H1 (cell line): Measurements from ENCODE around the gene LZTFL1. TPM values are rescaled to one million over a fixed set of nuclear protein-coding genes. Genes with fewer than 3 reads are reported as not detected.

ENCODE experiments used
- CTCF ChIA-PET: fragments of 300-600 bp; sonication (Branson Sonifier 250); formaldehyde crosslinking; loops from one replicate; lab custom pipeline; 2021; ENCODE audit not compliant: partially characterized antibody; lab: Charles Lee
- POLR2A ChIA-PET: fragments of 300-600 bp; sonication (Branson Sonifier 250); formaldehyde crosslinking; loops from one replicate; lab custom pipeline; 2021; ENCODE audit warnings: inconsistent platforms; ENCODE audit not compliant: partially characterized antibody; lab: Charles Lee
- DNase-seq, 2 experiments: peaks; one replicate each; pipeline versions ENCODE4 v3.0.0 to v3.0.0-alpha.2; 2010 to 2022; ENCODE audit warnings: low spot score in 2 of 2, low read depth in 1 of 2, mixed read lengths in 1 of 2
- FAIRE-seq: peaks from 2 replicates; lab custom pipeline; 2011; peaks lifted over from hg19 to GRCh38; lab: Jason Lieb, UNC
- H2AFZ ChIP-seq: 2 replicates; pipeline ENCODE4 v1.8.1; 2012; ENCODE audit warnings: low read length, inconsistent platforms
- H2AK5ac ChIP-seq: 2 replicates; pipeline ENCODE4 v1.6.1; 2013; ENCODE audit warnings: low read depth, low read length
- H2BK120ac ChIP-seq: replicated peaks from 2 replicates; pipeline ENCODE3; 2013; ENCODE audit warnings: low read depth, low read length, inconsistent platforms
- H2BK12ac ChIP-seq: 2 replicates; pipeline ENCODE4 v1.6.1; 2013; ENCODE audit warnings: low read depth, low read length
- H2BK15ac ChIP-seq: 2 replicates; pipeline ENCODE4 v1.6.1; 2013; ENCODE audit warnings: low read length
- H2BK20ac ChIP-seq: 2 replicates; pipeline ENCODE4 v1.6.1; 2013; ENCODE audit warnings: low read length
- H2BK5ac ChIP-seq: 2 replicates; pipeline ENCODE4 v1.6.1; 2013; ENCODE audit warnings: low read depth, low read length
- H3K14ac ChIP-seq: 2 replicates; pipeline ENCODE4 v1.6.1; 2013; ENCODE audit warnings: inconsistent platforms; ENCODE audit not compliant: insufficient read length
- H3K18ac ChIP-seq: 2 replicates; pipeline ENCODE4 v1.6.1; 2013; ENCODE audit warnings: low read length; ENCODE audit errors: extremely low read depth
- H3K23ac ChIP-seq: 2 replicates; pipeline ENCODE4 v1.6.1; 2013; ENCODE audit warnings: inconsistent platforms; ENCODE audit not compliant: insufficient read length
- H3K23me2 ChIP-seq: 2 replicates; pipeline ENCODE4 v1.6.1; 2013; ENCODE audit warnings: low read depth, low read length
- H3K27ac ChIP-seq: 2 replicates; pipeline ENCODE4 v1.6.1; 2011; ENCODE audit warnings: low read depth, low read length, inconsistent platforms
- H3K27me3 ChIP-seq, 4 experiments: replicated peaks in 1 of 4; 1 replicate in 1 of 4; 2 replicates in 3 of 4; pipeline versions ENCODE4 v1.6.1 to v1.8.1; 2011 to 2013; ENCODE audit warnings: low read length in 3 of 4, mild to moderate bottlenecking in 3 of 4, inconsistent platforms in 2 of 4, mixed read lengths in 2 of 4, moderate library complexity in 1 of 4; ENCODE audit not compliant: control insufficient read depth in 3 of 4, insufficient read depth in 3 of 4; ENCODE audit errors: extremely low read depth in 1 of 4
- H3K36me3 ChIP-seq, 4 experiments: 2 replicates each; pipeline versions ENCODE4 v1.6.1 to v1.8.1; 2011 to 2013; ENCODE audit warnings: mild to moderate bottlenecking in 4 of 4, low read length in 3 of 4, moderate library complexity in 2 of 4, control low read depth in 1 of 4, inconsistent platforms in 1 of 4; ENCODE audit not compliant: insufficient read depth in 4 of 4, control insufficient read depth in 2 of 4
- H3K4ac ChIP-seq: replicated peaks from 2 replicates; pipeline ENCODE3; 2013; ENCODE audit warnings: low read length, low read depth, mixed read lengths, inconsistent platforms; ENCODE audit not compliant: insufficient read length
- H3K4me1 ChIP-seq, 4 experiments: replicated peaks in 1 of 4; 1 replicate in 1 of 4; 2 replicates in 3 of 4; pipeline versions ENCODE4 v1.6.1 to v1.8.1; 2011 to 2013; ENCODE audit warnings: low read length in 3 of 4, inconsistent platforms in 2 of 4, mixed read lengths in 1 of 4; ENCODE audit not compliant: insufficient read depth in 4 of 4, control insufficient read depth in 3 of 4
- H3K4me2 ChIP-seq, 2 experiments: 2 replicates each; pipeline versions ENCODE4 v1.6.1 to v1.8.1; 2011 to 2013; ENCODE audit warnings: low read depth in 2 of 2, low read length in 2 of 2, control low read depth in 1 of 2, inconsistent platforms in 1 of 2, mild to moderate bottlenecking in 1 of 2; ENCODE audit not compliant: insufficient read depth in 1 of 2
- H3K4me3 ChIP-seq, 4 experiments: fragments of 200-600, 300-600 bp in 1 of 4; sonication (generic), shearing (Covaris generic), sonication (Bioruptor Twin) in 1 of 4; 2 replicates each; pipeline versions ENCODE4 v1.5.1 to v1.8.1; 2011 to 2016; ENCODE audit warnings: low read length in 4 of 4, low read depth in 3 of 4, control low read depth in 2 of 4, inconsistent platforms in 2 of 4, mild to moderate bottlenecking in 2 of 4, mixed read lengths in 1 of 4, moderate library complexity in 1 of 4; ENCODE audit not compliant: insufficient read depth in 2 of 4; ENCODE audit errors: extremely low read depth in 1 of 4
- H3K56ac ChIP-seq: replicated peaks from 2 replicates; pipeline ENCODE3; 2013; ENCODE audit warnings: low read depth, mild to moderate bottlenecking, mixed read lengths, low read length, inconsistent platforms; ENCODE audit not compliant: insufficient read length
- H3K79me1 ChIP-seq: 2 replicates; pipeline ENCODE4 v1.6.1; 2013; ENCODE audit warnings: low read depth, low read length, control low read depth
- H3K79me2 ChIP-seq, 2 experiments: 2 replicates each; pipeline versions ENCODE4 v1.6.1 to v1.8.1; 2012 to 2013; ENCODE audit warnings: low read length in 2 of 2, mild to moderate bottlenecking in 2 of 2, inconsistent platforms in 1 of 2; ENCODE audit not compliant: insufficient read depth in 2 of 2, control insufficient read depth in 1 of 2
- H3K9ac ChIP-seq, 4 experiments: replicated peaks in 1 of 4; 1 replicate in 1 of 4; 2 replicates in 3 of 4; pipeline versions ENCODE4 v1.6.1 to v1.8.1; 2011 to 2013; ENCODE audit warnings: low read depth in 3 of 4, low read length in 3 of 4, control low read depth in 2 of 4, mild to moderate bottlenecking in 2 of 4, moderate library complexity in 2 of 4, inconsistent platforms in 1 of 4; ENCODE audit errors: extremely low read depth in 1 of 4
- H3K9me3 ChIP-seq, 2 experiments: 2 replicates each; pipeline versions ENCODE4 v1.6.1 to v1.8.1; 2012 to 2013; ENCODE audit warnings: mild to moderate bottlenecking in 2 of 2, moderate library complexity in 2 of 2, control low read depth in 1 of 2, inconsistent platforms in 1 of 2, low read depth in 1 of 2, low read length in 1 of 2, mixed read lengths in 1 of 2; ENCODE audit not compliant: insufficient read depth in 2 of 2
- H4K20me1 ChIP-seq, 2 experiments: replicated peaks in 1 of 2; 2 replicates each; pipeline versions ENCODE3 to v1.8.1; 2011 to 2013; ENCODE audit warnings: inconsistent platforms in 2 of 2, low read length in 2 of 2, mild to moderate bottlenecking in 1 of 2; ENCODE audit not compliant: insufficient read depth in 2 of 2, control insufficient read depth in 1 of 2
- H4K5ac ChIP-seq: 2 replicates; pipeline ENCODE4 v1.6.1; 2013; ENCODE audit warnings: low read length, low read depth, mixed read lengths, inconsistent platforms; ENCODE audit not compliant: insufficient read length
- H4K8ac ChIP-seq: 2 replicates; pipeline ENCODE4 v1.8.0; 2013; ENCODE audit warnings: mild to moderate bottlenecking, moderate library complexity, low read length, inconsistent platforms; ENCODE audit not compliant: insufficient read depth; ENCODE audit errors: extremely low read depth
- H4K91ac ChIP-seq: replicated peaks from 2 replicates; pipeline ENCODE3; 2013; ENCODE audit warnings: low read length, mixed read lengths, inconsistent platforms; ENCODE audit not compliant: insufficient read length
- CBX5 ChIP-seq: fragments of 300-800, 300-1000 bp; sonication (generic); IDR thresholded peaks from 2 replicates; pipeline ENCODE4 v1.7.1; 2016; ENCODE audit warnings: antibody characterized with exemption, low read length, low read depth
- CEBPB ChIP-seq: IDR thresholded peaks from 2 replicates; pipeline ENCODE4 v1.6.1; 2012; ENCODE audit warnings: low read depth, low read length
- HDAC6 ChIP-seq: IDR thresholded peaks from one replicate; pipeline ENCODE4 v1.7.1; 2012; ENCODE audit warnings: low read depth, mild to moderate bottlenecking, inconsistent platforms, low read length, moderate library complexity
- KDM1A ChIP-seq: fragments of 200-600, 300-600 bp; sonication (generic); IDR thresholded peaks from 2 replicates; pipeline ENCODE4 v1.7.1; 2016; ENCODE audit warnings: mild to moderate bottlenecking, low read length, borderline replicate concordance
- POLR2A ChIP-seq, 2 experiments: IDR thresholded peaks; 1 replicate in 1 of 2; 2 replicates in 1 of 2; pipeline ENCODE4 v1.6.1; 2011; ENCODE audit warnings: low read depth in 2 of 2, low read length in 2 of 2, mild to moderate bottlenecking in 2 of 2; ENCODE audit errors: control extremely low read depth in 1 of 2
- RAD21 ChIP-seq, 2 experiments: IDR thresholded peaks in 1 of 2; conservative IDR thresholded peaks in 1 of 2; 2 replicates each; pipeline ENCODE4 v1.6.1; 2011; ENCODE audit warnings: low read depth in 2 of 2, low read length in 2 of 2, improper control_type of control experiment in 1 of 2, inconsistent platforms in 1 of 2, mild to moderate bottlenecking in 1 of 2, moderate library complexity in 1 of 2
- SAP30 ChIP-seq: fragments of 300-600 bp; sonication (generic); IDR thresholded peaks from 2 replicates; pipeline ENCODE4 v1.7.1; 2012; ENCODE audit warnings: low read length, moderate library complexity, mild to moderate bottlenecking, inconsistent platforms; ENCODE audit not compliant: insufficient read depth, insufficient replicate concordance
- SIN3A ChIP-seq, 2 experiments: IDR thresholded peaks in 1 of 2; conservative IDR thresholded peaks in 1 of 2; 2 replicates each; pipeline ENCODE4 v1.6.1; 2011 to 2012; ENCODE audit warnings: low read length in 2 of 2, improper control_type of control experiment in 1 of 2, low read depth in 1 of 2, mild to moderate bottlenecking in 1 of 2
- SIRT6 ChIP-seq: IDR thresholded peaks from one replicate; pipeline ENCODE4 v1.7.1; 2012; ENCODE audit warnings: low read length, inconsistent platforms
- SP2 ChIP-seq: IDR thresholded peaks from 2 replicates; pipeline ENCODE4 v1.6.1; 2012; ENCODE audit warnings: mild to moderate bottlenecking, low read length, inconsistent platforms
- SP4 ChIP-seq: IDR thresholded peaks from 2 replicates; pipeline ENCODE4 v1.6.1; 2012; ENCODE audit warnings: low read length, inconsistent platforms
- TBP ChIP-seq: IDR thresholded peaks from 2 replicates; pipeline ENCODE4 v1.6.1; 2011; ENCODE audit warnings: low read depth, low read length, improper control_type of control experiment
- TCF12 ChIP-seq: IDR thresholded peaks from 2 replicates; pipeline ENCODE4 v1.6.1; 2011; ENCODE audit warnings: low read depth, mild to moderate bottlenecking, low read length
- TEAD4 ChIP-seq: IDR thresholded peaks from 2 replicates; pipeline ENCODE4 v1.6.1; 2012; ENCODE audit warnings: low read depth, low read length, inconsistent platforms, mixed read lengths
- YY1 ChIP-seq: IDR thresholded peaks from 2 replicates; pipeline ENCODE4 v1.6.1; 2011; ENCODE audit warnings: low read depth, mild to moderate bottlenecking, low read length
- WGBS, 2 experiments: shearing (Covaris generic) in 1 of 2; methylation state at CpG; one replicate each; pipeline versions ENCODE4 v1.1.6 to v1.1.7; 2013 to 2015; ENCODE audit warnings: low lambda C conversion rate in 2 of 2, mixed read lengths in 2 of 2, inconsistent platforms in 1 of 2, low coverage in 1 of 2, missing lambda C conversion rate in 1 of 2; ENCODE audit not compliant: insufficient replicate concordance in 2 of 2, insufficient coverage in 1 of 2, insufficient read length in 1 of 2; ENCODE audit errors: extremely low coverage in 1 of 2, missing lambda C conversion rate in 1 of 2; 5-methylcytosine and 5-hydroxymethylcytosine counted together
- polyA plus RNA-seq, 7 experiments: library from polyadenylated mRNA; depleted of rRNA in 3 of 7; stranded (reverse) in 5 of 7; unstranded in 2 of 7; fragments of >200 nt in 5 of 7; fragments of 200-250 nt in 2 of 7; gene quantifications; 1 replicate in 5 of 7; 2 replicates in 1 of 7; 4 replicates in 1 of 7; pipeline versions ENCODE4 v1.2.1 to v1.2.3, GENCODE V29; 2011 to 2013; ENCODE audit warnings: missing spikeins in 2 of 7, mixed read lengths in 2 of 7
- total RNA-seq: library from RNA; stranded (reverse); fragmentation: NEBNext Ultra II Directional; extraction: Animal tissue kit (Norgen Biotek cat#: 25700); gene quantifications from 2 replicates; pipeline ENCODE4 v1.2.1, GENCODE V29; 2021

Gene LZTFL1
- total and polyA plus RNA-seq, 2 of the 8 experiments (the other 6 are each of a cell fraction or from before 2014, with no cell fraction given), result 8.7 to 11.5 TPM

DNA sequence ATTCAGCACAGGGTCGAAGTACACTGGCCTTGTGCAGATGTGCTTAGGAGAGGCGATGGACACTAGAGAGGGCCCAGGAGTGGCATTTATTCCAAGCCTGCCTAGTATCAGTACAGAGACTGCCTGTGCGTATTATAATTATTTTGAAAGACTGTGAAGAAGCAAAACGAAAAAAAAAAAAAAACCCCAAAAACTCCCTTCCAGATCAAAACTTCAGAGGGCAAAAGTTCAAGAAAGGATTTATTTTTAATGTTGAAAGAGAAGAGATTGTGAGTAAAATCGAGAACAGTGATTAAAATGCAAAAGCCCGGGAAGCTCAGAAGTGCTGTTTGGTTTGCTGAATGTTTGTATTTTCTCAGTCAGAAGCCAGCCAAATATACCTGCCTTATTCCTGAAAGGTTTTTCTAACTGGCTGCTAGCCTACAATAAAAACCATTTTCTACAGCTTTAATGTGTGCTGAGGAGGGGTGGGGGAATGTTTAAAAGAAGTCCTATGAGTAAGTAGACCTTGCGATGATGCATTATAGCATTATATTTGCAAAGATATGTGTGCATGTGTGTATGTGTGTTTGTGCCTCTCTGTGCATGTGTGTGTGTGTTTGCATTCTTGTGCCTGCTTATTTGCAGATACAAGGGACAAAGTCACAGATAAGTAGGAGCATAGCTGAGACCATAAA, 19.3 kb upstream of the LZTFL1 start:
- H3K79me1 ChIP-seq, result no peaks in the 10 kb centered on the region
- H2BK20ac ChIP-seq, result no peak overlapping the region
- no peak overlapping the region for H3K27ac ChIP-seq
- no peaks in the 10 kb centered on the region for H3K79me2 ChIP-seq
- H3K4me3 ChIP-seq, result no peak overlapping the region
- no peak overlapping the region for H3K18ac ChIP-seq
- H3K9me3 ChIP-seq, result no peaks in the 10 kb centered on the region
- no peaks in the 10 kb centered on the region for H4K20me1 ChIP-seq
- H3K9ac ChIP-seq, result no peak overlapping the region
- H2BK12ac ChIP-seq, result no peak overlapping the region
- CTCF ChIA-PET, result no interaction called here
- POLR2A ChIA-PET, result interaction anchor here (1.1 kb wide), 1 partner anchor 19 kb away, joined by 3 read pairs; the partner anchor contains the start of gene LZTFL1
- H3K4me1 ChIP-seq, result no peaks in the 10 kb centered on the region
- FAIRE-seq (no peak), DNase-seq (no peak)
- no peak overlapping the region for H3K23ac ChIP-seq
- 75 to 100% methylated on average over 1 to 7 of the region's 7 CpGs for WGBS, 2 experiments
- no peak overlapping the region for H3K4ac ChIP-seq
- H4K5ac ChIP-seq, result no peak overlapping the region
- H3K4me2 ChIP-seq, result no peak overlapping the region
- H3K14ac ChIP-seq, result no peak overlapping the region
- no peaks in the 10 kb centered on the region for H3K23me2 ChIP-seq
- no peak overlapping the region for H3K56ac ChIP-seq
- no peak overlapping the region for H2AFZ ChIP-seq
- H2BK5ac ChIP-seq, result no peak overlapping the region
- no peaks in the 10 kb centered on the region for H3K27me3 ChIP-seq
- H2AK5ac ChIP-seq, result no peak overlapping the region
- H4K8ac ChIP-seq, result no peak overlapping the region
- no peaks in the 10 kb centered on the region for H3K36me3 ChIP-seq
- no peak overlapping the region for H4K91ac ChIP-seq
- no peak overlapping the region for H2BK15ac ChIP-seq
- H2BK120ac ChIP-seq, result no peak overlapping the region
- no peak for TF ChIP-seq KDM1A
- TF ChIP-seq SIN3A (conservative IDR thresholded peaks at IDR 0.05 in 1 of 2, IDR thresholded peaks at IDR 0.05 in 1 of 2; ENCODE audit: low read depth in 1 of 2, low read length in 2 of 2), result no peak
- TF ChIP-seq YY1, result no peak
- no peak for TF ChIP-seq SAP30
- TF ChIP-seq POLR2A (IDR thresholded peaks at IDR 0.05; ENCODE audit: control extremely low read depth in 1 of 2, low read depth in 2 of 2, low read length in 2 of 2), result no peak
- TF ChIP-seq RAD21 (IDR thresholded peaks at IDR 0.05 in 1 of 2, conservative IDR thresholded peaks at IDR 0.05 in 1 of 2; ENCODE audit: low read depth in 2 of 2, low read length in 2 of 2), result no peak
- TF ChIP-seq SP2, result no peak
- TF ChIP-seq TEAD4, result no peak
- TF ChIP-seq SP4, result no peak
- TF ChIP-seq HDAC6, result no peak
- TF ChIP-seq CEBPB, result no peak
- no peak for TF ChIP-seq TBP
- TF ChIP-seq SIRT6, result no peak
- no peak for TF ChIP-seq TCF12
- TF ChIP-seq CBX5, result no peak
